ENCODE data around the gene GOLGA5. TPM values are rescaled to one million over a fixed set of nuclear protein-coding genes. Genes with fewer than 3 reads are reported as not detected.

The GOLGA5 gene
- total RNA-seq, 1 experiment from 2014 or later = 22.3 TPM

GRCh38 chr14:92751819-92752218 lies 42.3 kb upstream of the GOLGA5 start:
- H3K9me3 ChIP-seq (ENCODE audit: control insufficient read depth, insufficient read depth, low read depth, low read length) = no peaks in the 10 kb centered on the region
- no peaks in the 10 kb centered on the region; the same call in 1 of the 2 replicates for H3K36me3 ChIP-seq (ENCODE audit: control insufficient read depth, insufficient read depth, low read length)
- ATAC-seq (no peak), DNase-seq (ENCODE audit: low read depth, low spot score) (no peak)
- CTCF ChIA-PET = no interaction called here
- H3K4me3 ChIP-seq (ENCODE audit: low read depth in 2 of 2, low read length in 2 of 2) = no peak overlapping the region
- intact Hi-C loops (cut with micrococcal nuclease; ENCODE audit: unreplicated experiment) = no loop called here
- POLR2A ChIA-PET = no interaction called here
- BruUV-seq (replicated peaks) = no TSS peak
- no peaks in the 10 kb centered on the region; the same call in none of the 2 replicates for H3K4me1 ChIP-seq (ENCODE audit: control insufficient read depth, insufficient read depth, low read length)
- H3K27ac ChIP-seq (ENCODE audit: low read length) = no peak overlapping the region
- no peak for TF ChIP-seq SIN3A (IDR thresholded peaks at IDR 0.05; ENCODE audit: borderline replicate concordance, insufficient read depth, low read depth, low read length)
- no peak for TF ChIP-seq POLR2AphosphoS5 (IDR thresholded peaks at IDR 0.05; ENCODE audit: low read depth, low read length)
- TF ChIP-seq CTCF (IDR thresholded peaks at IDR 0.05) = no peak
- no peak for TF ChIP-seq TCF7L2 (IDR thresholded peaks at IDR 0.05; ENCODE audit: low read depth, low read length)
- no peak for TF ChIP-seq REST (IDR thresholded peaks at IDR 0.05; ENCODE audit: insufficient read depth in 1 of 2, low read depth in 2 of 2, low read length in 1 of 2)
- no peaks in the 10 kb centered on the region for H3K27me3 ChIP-seq (ENCODE audit: control insufficient read depth, insufficient read depth, low read length)
- in situ Hi-C loops (cut with HindIII; ENCODE audit: low pct_unique_long_range_greater_than_20kb, low sequenced_read_pairs) = no loop called here

GRCh38 chr14:92753250-92753649 lies 40.9 kb upstream of the GOLGA5 start:
- no peak overlapping the region for H3K4me3 ChIP-seq (ENCODE audit: low read depth in 2 of 2, low read length in 2 of 2)
- H3K36me3 ChIP-seq (ENCODE audit: control insufficient read depth, insufficient read depth, low read length) = no peaks in the 10 kb centered on the region; the same call in 1 of the 2 replicates
- ChIA-PET POLR2A (no interaction called here), CTCF (no interaction called here)
- H3K27ac ChIP-seq (ENCODE audit: low read length) = no peak overlapping the region
- in situ Hi-C loops (cut with HindIII; ENCODE audit: low pct_unique_long_range_greater_than_20kb, low sequenced_read_pairs) (no loop called here), intact Hi-C loops (cut with micrococcal nuclease; ENCODE audit: unreplicated experiment) (no loop called here)
- DNase-seq (ENCODE audit: low read depth, low spot score) = no peak
- H3K27me3 ChIP-seq (ENCODE audit: control insufficient read depth, insufficient read depth, low read length) = no peaks in the 10 kb centered on the region
- H3K9me3 ChIP-seq (ENCODE audit: control insufficient read depth, insufficient read depth, low read depth, low read length) = no peaks in the 10 kb centered on the region
- no peaks in the 10 kb centered on the region; the same call in none of the 2 replicates for H3K4me1 ChIP-seq (ENCODE audit: control insufficient read depth, insufficient read depth, low read length)
- BruUV-seq (replicated peaks) = no TSS peak
- no peak for TF ChIP-seq SIN3A (IDR thresholded peaks at IDR 0.05; ENCODE audit: borderline replicate concordance, insufficient read depth, low read depth, low read length)
- TF ChIP-seq POLR2AphosphoS5 (IDR thresholded peaks at IDR 0.05; ENCODE audit: low read depth, low read length) = no peak
- TF ChIP-seq REST (IDR thresholded peaks at IDR 0.05; ENCODE audit: insufficient read depth in 1 of 2, low read depth in 2 of 2, low read length in 1 of 2) = no peak
- no peak for TF ChIP-seq TCF7L2 (IDR thresholded peaks at IDR 0.05; ENCODE audit: low read depth, low read length)
- no peak for TF ChIP-seq CTCF (IDR thresholded peaks at IDR 0.05)
- ATAC-seq = no peak
